Measurements from ENCODE around the gene NR2F1.

NR2F1 gene

DNA sequence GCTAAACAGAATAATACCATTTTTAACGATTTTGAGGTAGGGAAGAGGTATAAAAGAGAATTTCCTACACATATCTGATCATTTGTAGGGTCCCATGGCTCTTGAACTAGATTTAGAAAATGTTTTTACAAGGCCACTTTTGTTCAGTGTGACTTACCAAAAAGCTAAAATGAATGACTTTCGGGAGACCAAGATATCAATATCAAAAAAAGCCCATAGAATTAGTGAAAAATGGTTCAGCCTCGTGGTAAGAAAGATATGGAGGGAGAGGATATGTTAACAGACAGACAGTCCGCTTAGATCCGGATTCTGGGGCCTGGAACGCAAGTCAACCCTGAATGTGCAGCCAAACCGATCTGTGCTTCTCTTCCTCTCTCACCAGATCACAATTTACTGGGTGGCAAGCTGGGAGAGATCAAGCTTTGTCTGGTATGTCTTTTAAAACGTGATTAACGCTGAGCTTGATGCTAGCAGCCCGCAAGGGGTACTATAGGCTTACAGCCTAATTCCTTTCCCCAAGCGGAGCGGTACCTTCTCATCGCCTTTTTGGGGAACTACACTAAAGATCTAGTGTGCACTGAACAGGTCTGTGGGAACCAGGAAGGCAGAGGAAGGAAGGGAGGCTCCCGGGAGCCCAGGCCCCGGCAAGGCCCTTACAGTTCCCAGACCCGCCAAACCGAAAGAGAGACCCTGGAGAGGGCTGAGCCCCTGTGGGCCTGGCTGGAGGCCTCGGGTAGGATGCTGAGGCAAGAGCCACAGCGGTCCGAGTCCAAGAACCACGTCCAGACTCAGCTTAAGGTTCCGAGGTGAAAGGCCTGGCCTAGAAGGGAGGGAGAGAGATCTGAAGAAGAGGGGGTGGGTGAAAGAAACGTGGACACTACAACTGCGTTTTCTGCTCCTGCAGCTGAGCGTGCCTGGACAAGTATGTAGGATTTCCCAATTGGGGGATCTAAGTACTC is 4.9 kb upstream of the NR2F1 start:
- DNase-seq = peak; percentile 65

DNA sequence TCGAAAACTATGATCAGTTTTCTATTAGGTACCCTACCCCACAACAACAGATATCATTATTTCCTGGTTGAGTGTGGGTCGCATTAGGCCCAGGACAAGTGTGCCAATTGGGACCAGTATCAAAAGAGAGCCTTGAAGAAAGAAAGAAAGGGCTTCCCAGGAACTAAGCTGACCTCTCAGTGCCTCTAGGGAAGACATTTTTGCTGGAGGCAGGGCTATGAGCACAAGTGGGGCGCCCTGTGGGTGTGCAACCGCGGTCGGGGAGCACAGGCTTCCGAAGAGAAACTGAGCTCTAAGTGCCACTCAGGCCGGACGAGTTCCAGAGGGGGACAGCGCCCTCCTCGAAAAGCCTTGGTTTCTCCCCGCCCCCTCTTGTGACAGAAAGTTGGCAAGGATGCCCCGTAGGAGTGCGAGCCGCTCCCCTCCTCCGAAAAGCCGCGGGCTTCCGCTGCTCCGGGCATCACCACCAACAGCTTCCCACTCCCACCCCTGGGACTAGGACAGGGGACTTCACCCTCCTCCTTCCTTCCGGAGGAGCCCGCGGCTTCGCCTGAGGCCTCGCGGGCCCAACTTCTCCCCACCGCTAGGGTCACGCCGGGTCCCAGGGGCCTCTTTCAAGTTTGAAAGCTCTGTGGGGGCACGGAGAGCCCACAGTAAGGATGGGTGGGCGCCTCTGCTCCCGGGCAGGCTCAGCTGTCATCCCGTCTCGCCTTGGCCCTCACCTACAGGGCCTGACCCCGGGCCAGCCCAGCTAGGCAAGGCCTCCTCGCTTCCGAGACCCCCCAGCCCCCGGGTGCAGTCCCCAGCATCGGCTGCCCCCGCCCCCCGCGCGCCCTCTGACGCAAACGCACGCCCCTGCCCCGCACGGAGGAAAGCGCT is 4.0 kb upstream of the NR2F1 start:
- peak; percentile 85 for DNase-seq

DNA sequence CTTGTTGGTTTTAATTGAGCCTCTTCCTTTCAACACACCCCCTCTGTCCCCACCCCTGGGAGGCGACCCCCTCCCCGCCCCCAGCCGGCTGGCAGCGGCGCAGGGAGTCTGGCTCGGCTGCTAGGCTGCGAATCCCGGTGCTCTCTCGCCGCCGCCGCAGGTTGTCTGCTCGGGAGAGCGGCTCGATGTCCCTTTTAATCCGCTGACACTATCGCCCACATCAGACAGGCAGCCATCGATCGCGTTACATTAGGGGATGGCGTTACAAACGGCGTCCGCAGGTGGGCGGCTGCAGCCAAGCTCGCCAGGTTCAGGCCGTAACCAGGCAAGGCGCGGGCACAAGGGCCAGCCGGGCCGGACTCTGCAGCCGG is 3.3 kb upstream of the NR2F1 start:
- no peak for DNase-seq

DNA sequence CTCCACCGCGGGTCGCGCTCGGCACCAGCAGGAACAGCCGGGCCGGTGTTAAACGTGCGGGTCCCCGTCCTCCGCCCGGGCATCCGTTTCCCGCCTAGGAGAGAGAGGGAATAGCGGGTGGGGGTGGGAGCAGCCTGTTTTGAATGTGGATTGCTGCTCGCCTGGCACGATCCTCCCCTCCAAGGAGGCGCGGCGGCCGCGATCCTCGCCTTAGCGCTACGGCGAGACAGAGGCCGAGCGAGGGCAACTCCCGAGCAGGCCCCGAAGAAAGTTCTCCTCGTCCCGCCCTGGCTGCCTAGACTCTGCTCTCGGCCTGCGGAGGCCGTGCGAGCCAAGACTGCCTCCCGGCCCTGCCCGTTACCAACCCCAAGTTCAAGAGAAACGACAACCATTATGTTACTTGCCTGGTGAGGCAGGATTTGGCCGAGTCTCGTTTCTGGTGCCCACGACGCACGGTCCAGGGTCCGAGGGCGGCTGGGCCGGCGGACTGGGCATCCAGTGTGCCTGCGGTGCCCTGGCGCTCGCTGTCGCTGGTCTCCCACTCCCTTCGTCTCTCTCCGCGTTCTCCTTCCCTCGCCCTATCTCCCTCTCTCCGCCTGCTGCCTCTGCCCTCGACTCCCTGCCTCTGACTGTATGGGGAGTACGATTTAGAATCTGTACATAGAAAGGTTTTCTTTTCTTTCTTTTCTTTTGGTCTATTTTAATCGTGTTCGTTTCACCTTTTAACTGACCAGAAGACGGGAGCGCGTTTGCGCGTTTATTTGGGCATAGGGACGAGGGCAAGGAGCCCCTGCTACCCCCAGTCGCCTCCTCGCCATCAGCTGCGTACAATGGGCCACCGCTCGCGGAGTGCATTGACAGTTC is 2.7 kb upstream of the NR2F1 start:
- peak; percentile 87 for DNase-seq

DNA sequence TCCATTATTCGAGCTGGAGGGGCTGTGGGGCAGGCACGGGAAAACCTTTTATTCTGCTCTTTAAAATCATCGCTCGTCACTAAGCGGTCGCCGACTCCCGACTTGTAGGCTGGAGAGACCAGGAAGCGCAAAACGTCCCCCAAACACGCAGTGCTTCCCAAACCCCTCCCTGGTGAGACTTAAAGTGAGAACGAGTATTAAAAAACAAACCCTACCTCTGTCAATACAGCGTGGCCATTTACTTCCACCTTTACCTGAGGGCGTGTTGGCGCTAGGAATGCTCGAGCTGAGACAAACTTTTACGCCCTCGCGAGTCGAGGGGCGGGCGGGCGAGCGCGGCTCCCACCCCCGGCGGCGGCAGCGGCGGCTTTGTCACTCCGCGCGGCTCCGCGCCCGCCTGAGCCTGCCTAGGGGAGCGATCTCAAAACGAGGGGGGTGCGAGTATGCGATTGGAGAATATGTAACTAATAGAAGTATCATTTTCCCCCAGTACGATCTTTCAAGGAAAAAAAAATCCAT is 2.0 kb upstream of the NR2F1 start, which contains the start of gene NR2F1-AS1:
Gene NR2F1-AS1 (minus strand): TSS at position 293 of the 519 bp plus-strand sequence.
- no peak for DNase-seq

DNA sequence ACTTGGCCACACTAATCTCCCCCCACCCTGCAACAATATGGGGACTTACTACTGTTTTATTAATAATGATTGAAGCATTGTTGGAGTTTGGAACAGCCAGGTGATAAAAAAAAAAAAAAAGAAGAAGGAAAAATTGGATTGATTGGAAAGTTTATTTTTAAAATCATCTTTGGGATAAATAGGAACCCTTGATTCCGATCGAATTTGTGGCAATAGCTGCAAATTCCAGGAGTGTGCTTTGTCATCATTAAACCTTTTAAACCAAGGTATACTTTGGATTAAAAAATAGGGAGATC is 907 bp upstream of the NR2F1 start:
- no peak for DNase-seq

DNA sequence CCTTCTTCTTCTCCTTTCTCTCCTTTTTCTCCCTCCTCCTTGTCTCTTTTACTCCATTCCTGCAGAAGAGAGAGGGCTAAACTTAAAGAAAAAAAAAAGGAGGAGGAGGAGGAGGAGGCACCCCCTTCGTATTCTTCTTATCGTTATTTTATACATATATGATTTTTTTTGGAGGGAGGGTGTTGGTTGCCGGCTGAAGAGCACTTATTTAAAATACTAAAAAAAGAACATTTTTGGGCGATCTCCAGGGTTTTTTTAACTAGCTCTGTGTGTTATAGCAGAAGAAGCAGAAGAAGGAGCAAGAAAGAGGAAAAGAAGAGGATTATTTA is 381 bp downstream of the NR2F1 start:
- no peak for DNase-seq

DNA sequence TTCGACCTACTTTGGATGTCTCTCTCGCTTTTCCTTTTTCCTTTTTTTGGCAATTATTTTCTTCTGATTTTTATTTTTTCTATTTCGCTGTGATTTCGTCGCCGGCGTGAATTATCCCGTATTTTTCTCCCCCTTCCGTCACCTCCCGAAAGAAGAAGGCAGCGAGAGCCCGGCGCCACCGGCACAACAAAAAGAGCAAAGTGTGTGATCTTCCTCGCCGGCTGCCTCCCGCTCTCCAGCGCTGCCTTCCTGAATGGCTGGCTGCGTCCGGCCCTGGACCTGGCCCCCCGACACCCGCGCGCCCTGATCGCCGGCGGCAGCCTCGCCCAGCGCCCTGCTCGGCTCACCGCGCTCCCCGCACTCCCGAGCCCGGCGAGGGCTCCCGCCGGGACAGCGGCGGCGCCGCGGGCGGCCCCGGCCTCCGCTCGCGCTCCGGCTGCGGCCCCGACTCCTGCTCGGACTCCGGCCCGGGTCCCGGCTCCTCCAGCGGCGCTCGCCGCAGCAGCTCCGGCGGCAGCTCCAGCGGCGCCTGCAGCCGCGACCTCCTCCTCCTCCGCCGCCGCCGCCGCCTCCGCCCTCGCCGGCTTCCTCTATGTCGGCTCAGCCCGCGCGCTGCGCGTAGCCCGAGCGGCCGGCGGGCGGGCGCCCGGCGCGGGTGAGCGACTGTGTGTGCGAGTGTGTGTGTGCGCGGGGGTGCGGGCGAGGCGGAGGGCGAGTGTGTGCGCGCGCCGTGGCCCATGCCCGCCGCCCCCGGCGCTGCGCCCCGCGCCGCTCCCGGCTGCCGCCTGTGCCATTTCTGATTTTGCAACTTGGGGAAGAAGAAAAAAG is 960 bp downstream of the NR2F1 start:
- DNase-seq = peak; percentile 83

DNA sequence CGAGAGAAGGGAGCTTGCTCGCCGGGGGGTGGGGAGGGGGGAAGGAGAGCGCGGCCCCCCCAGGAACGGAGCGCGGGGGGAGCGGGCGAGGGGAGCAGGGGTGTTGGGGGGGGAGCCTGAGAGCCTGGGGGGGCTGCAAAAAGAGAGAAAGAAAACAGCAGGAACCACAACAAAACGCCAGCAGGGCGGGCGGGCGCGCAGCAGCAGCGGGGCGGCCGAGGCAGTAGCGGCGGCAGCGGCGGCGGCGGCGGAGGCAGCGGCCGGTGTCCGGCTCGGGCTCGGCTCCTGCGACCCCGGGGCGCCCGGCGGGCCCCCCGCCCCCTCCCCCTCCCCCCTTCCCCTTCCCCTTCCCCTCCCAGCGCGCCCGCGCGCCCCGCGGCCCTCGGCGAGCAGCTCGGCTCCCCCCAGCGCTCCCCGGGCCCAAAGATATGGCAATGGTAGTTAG is 1.6 kb downstream of the NR2F1 start:
- no peak for DNase-seq

DNA sequence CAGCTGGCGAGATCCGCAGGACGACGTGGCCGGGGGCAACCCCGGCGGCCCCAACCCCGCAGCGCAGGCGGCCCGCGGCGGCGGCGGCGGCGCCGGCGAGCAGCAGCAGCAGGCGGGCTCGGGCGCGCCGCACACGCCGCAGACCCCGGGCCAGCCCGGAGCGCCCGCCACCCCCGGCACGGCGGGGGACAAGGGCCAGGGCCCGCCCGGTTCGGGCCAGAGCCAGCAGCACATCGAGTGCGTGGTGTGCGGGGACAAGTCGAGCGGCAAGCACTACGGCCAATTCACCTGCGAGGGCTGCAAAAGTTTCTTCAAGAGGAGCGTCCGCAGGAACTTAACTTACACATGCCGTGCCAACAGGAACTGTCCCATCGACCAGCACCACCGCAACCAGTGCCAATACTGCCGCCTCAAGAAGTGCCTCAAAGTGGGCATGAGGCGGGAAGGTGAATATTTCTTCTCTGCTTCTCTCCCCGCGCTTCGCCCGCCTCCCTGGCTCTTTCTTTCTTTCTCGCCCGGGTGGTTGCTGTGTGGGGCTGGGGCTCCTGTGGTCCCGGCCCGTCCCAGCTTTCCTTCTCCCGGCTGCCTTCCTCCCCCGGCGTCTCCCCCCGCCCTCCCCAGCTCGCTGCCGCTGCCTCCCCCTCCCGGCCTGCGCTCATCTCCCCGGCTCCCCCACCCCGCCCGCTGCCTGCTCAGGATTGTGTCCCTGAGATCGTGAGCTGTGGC is 2.2 kb downstream of the NR2F1 start:
- DNase-seq = peak; percentile 85

DNA sequence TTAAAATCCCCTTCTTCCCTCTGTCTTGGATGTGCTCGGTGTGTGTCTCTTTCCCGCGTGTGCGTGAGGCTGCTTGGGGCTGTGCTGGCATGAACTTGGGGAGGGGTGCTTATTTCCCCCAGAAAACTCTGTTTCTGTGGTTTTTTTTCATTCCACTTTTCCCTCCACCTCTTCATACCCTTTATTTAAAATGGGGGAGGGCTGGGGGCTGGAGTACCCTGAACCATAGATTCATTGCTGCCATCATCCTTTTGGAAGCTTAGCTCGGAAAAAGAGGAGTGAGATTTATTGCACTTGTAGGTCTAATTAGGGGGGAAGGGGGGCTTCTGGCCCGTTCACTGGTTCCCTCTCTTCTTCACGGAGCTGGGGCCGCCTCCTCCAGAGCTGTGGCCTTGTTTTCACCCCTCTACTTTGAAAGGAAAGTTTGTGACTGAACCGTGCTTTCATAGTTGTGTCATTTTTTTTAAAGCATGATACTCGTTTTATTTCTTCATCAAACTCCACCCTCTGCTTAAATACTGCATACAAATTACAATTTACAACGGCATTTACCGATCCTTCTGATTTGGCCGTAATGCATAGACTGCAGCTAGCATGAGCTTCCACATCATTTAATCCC is 2.9 kb downstream of the NR2F1 start:
- DNase-seq = peak; percentile 89

DNA sequence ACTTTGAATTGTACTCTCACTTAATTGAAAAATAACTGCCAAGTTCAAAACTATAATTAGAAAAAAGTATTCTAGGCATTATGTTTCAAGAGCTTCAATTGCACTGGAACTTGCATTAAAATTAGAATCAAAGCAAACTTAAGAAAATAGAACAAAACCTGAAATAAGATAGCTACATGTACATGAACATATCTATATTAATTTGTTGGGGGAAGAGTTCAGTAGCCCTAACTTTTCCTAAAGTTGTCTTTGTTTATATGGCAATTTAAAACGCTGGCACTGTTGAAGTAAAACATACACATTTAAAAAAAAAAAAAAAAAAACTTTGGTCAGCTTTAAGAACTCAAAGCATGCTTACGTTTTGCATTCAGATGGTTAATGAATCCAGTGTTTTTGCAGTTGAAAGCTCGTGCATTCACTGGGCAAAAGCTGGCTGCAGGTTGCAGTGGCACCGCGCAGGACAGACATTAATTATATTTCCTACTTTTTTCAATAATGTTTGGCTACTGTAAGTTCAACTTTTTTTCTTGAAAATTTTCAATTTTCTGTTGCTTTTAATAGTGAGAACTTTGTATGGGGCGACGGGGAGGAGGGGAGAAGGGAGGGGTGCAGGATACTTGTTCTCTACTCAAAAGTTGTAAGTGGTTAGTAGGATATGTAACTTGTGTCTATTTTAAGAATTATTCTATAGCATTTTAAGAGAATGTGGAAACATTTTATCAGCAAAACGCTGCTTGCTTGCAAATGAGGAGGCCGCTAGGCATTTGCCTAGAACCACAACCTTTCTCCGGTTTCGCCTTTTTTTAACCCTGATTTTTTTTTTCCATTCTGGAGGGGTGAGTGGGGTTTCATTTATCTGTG is 3.9 kb downstream of the NR2F1 start:
- DNase-seq = peak; percentile 77

DNA sequence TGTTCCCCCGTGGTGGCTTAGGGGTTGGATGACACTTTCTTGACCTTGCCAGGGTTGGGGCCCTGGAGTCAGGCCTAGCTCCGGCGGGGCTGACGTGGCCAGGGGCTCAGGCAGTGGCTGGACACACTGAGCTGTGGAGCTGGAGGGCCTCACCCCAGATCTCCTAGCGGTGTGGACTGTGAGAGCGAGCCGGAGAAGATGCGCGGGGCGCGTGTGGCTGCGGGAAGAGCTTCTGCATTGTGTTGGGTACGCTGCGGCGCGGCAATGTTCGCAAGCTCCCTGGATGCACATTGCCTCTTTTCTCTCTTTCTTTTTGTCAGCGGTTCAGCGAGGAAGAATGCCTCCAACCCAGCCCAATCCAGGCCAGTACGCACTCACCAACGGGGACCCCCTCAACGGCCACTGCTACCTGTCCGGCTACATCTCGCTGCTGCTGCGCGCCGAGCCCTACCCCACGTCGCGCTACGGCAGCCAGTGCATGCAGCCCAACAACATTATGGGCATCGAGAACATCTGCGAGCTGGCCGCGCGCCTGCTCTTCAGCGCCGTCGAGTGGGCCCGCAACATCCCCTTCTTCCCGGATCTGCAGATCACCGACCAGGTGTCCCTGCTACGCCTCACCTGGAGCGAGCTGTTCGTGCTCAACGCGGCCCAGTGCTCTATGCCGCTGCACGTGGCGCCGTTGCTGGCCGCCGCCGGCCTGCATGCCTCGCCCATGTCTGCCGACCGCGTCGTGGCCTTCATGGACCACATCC is 4.8 kb downstream of the NR2F1 start:
- peak; percentile 86 for DNase-seq

DNA sequence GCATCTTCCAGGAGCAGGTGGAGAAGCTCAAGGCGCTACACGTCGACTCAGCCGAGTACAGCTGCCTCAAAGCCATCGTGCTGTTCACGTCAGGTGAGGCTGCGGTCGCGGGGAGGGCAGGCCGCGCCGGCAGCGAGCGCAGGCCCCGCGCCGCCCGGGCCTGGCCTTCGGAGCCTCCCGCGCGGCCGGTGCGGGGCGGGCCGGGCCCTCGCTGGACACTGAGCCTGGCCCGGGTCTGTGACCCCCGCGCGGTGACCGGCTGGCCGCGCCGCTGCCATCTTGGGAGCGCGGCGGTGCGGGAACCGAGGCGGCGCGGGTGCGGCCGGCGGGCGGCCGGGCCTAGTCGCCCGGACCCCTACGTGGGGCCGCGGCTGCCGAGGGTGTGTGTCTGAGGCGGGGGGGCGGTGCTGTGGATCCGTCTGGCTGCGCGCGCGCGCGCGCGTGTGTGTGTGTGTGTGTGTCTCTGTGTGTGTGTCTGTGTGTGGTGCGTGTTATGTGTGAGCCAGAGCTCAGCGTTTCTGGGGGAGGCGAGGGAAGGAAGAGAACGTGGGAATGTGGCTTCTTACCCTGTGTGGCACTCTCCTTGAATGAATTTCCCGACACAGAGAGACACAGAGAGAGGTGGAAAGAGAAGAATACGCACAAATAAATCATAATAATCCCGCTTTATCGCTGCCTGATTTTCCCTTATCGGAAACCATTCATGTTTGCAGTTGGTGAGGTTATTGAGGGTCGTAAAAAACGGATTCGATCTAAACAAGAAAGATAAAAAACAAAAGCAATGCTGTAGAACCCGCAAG is 5.5 kb downstream of the NR2F1 start:
- DNase-seq = peak; percentile 82

DNA sequence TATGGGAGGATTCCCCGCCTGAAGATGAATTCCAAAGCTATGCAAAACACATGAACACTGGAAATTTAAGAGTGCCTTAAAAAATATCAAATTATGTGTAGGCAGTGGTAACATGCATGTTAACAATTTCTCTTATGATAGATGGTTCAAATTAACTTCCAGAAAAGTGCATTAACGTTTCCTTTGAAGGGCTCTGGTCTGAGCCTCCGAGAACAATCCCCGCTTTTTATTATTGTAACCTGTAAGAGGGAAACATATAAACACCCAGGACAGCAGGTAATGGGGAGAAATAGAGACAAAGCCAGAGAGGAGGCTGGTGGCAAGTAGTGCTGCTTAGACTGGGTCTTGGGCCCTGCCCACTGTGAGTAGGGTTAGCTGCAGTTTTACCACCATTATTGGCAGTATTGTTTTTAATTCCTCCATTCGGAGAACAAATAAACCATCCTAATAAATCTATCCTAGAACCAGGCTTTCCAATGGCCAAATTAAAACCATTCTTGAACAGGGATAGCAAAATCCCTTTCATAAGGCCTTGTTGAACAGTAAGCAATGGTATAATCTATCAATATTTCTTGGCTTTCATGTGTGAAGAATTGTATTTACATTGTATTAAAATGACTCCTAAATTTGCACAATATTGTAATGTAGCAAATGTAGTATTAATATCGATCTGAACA is 6.3 kb downstream of the NR2F1 start:
- DNase-seq = peak; percentile 76

DNA sequence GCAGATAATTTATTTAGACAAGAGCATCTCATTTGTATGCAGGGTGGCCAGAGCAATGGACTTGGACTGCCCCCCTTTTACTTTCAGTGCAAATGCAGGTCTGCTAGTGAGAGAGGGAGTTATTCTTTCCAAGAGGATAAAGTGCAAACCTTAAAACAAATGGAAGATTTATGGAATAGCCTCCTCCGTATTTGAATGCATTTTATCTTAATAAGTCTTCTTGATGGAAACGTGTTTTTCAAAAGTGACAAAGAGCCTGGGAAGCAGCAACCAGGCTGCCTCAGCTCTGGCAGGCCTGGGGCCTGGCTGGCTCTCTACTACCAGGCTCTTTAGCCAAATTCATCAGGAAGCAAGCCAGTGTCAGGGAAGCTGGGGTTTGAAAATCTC is 6.8 kb downstream of the NR2F1 start:
- peak; percentile 79 for DNase-seq

DNA sequence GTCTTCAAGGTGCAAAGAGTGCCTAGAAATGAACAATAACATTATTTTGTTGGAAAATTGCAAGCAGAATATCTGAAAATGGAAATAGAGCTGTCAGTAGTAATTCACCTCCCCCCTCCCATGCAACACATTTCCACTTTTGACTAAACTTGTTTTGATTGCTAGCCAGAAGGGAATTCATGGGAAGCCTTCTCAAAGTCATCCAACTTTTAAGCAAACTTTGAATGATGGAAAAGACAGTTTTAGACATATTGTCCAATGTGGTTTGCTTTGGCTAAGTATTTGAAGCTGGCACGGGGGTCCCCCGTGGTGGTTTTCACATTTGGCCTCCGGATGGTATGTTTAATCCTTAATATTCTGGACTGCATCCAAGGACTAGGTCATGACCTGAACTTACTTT is 7.5 kb downstream of the NR2F1 start:
- DNase-seq = no peak

Data from eye (tissue), 1 donor.